ENCODE data around the gene RNF34. TPM values are rescaled to one million over a fixed set of nuclear protein-coding genes. Genes with fewer than 3 reads are reported as not detected.

The RNF34 gene
- total RNA-seq, 4 donors from 2014 or later, result 50.4 to 83.4 (median 72.9) TPM

DNA sequence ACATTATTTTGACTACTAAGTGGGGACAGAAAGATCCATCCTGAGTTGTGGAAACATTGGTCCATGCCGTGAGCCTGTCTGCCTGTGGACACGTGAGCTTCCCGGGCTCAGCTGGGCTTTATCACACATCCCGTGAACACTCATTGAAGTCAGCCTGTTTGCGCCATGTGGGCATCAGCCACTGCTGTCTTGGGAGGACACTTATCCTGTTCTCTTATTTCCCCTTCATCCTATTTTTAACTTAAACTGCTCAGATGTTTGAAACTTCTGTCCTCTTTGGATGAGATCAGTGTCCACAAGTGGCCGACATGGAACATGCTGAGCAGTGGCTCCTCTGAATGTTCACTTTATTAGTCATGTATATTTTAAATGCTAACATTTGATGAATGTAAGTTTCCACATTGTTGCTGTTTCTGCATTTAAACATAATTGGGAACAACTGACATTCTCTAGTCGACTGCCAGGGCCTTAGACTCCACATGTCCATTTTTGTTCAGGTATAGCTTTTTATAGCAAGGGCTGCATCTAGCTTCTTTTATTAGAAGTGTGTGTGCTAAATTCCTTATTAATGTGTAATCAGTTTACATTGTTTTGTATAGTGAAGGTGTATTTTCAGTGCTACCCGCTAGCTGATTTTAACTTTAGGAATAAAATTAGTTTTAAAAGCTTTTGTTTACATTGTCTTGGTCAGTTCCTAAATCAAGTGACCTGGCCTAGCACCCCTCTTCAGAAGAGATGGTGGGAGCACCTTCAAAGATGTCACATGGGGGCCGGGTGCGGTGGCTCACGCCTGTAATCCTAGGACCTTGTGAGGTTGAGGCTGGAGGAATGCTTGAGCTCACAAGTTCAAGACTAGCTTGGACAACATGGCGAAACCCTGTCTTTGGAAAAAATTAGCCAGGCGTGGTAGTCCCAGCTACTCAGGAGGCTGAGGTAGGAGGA is 24.0 kb downstream of the RNF34 start:
- no peak for DNase-seq
- H3K4me3 ChIP-seq, result no peak overlapping the region
- peaks cover 0 to 97% (median 4%) of the 10 kb centered on the region in 3 donors for H3K36me3 ChIP-seq
- TF ChIP-seq, protein P1, sequence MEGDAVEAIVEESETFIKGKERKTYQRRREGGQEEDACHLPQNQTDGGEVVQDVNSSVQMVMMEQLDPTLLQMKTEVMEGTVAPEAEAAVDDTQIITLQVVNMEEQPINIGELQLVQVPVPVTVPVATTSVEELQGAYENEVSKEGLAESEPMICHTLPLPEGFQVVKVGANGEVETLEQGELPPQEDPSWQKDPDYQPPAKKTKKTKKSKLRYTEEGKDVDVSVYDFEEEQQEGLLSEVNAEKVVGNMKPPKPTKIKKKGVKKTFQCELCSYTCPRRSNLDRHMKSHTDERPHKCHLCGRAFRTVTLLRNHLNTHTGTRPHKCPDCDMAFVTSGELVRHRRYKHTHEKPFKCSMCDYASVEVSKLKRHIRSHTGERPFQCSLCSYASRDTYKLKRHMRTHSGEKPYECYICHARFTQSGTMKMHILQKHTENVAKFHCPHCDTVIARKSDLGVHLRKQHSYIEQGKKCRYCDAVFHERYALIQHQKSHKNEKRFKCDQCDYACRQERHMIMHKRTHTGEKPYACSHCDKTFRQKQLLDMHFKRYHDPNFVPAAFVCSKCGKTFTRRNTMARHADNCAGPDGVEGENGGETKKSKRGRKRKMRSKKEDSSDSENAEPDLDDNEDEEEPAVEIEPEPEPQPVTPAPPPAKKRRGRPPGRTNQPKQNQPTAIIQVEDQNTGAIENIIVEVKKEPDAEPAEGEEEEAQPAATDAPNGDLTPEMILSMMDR (IDR thresholded peaks at IDR 0.05), result no peak
- no peak for TF ChIP-seq POLR2A (IDR thresholded peaks at IDR 0.05)
- H3K9me3 ChIP-seq, result no peaks in the 10 kb centered on the region
- no peaks in the 10 kb centered on the region for H3K27me3 ChIP-seq
- peaks cover 0 to 8% (median 0%) of the 10 kb centered on the region in 4 donors for H3K4me1 ChIP-seq
- H3K27ac ChIP-seq, result peak overlapping the region in 1 of 4 donors; percentile 62

DNA sequence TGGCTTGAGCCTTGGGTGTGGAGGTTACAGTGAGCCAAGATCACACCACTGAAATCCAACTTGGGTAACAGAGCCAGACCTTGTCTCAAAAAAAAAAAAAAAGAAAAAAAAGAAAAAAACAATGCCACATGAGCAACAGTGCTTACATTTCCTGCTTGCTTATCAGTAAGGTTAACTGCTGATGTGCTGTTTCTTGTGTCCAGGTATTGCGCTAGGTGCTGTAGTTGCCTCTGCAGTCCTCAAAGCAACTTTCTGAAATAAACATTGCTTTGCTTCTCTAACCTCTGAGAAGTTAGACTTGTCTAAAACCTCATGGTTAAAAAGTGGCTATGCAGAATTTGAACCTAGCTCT is 24.7 kb downstream of the RNF34 start:
- peaks cover 0 to 8% (median 0%) of the 10 kb centered on the region in 4 donors for H3K4me1 ChIP-seq
- H3K27ac ChIP-seq, result peak overlapping the region in 1 of 4 donors; percentile 62
- DNase-seq, result no peak
- no peak for TF ChIP-seq POLR2A (IDR thresholded peaks at IDR 0.05)
- TF ChIP-seq, protein P1 (IDR thresholded peaks at IDR 0.05), result no peak
- no peak overlapping the region for H3K4me3 ChIP-seq
- no peaks in the 10 kb centered on the region for H3K9me3 ChIP-seq
- no peaks in the 10 kb centered on the region for H3K27me3 ChIP-seq
- peaks cover 0 to 97% (median 4%) of the 10 kb centered on the region in 3 donors for H3K36me3 ChIP-seq

DNA sequence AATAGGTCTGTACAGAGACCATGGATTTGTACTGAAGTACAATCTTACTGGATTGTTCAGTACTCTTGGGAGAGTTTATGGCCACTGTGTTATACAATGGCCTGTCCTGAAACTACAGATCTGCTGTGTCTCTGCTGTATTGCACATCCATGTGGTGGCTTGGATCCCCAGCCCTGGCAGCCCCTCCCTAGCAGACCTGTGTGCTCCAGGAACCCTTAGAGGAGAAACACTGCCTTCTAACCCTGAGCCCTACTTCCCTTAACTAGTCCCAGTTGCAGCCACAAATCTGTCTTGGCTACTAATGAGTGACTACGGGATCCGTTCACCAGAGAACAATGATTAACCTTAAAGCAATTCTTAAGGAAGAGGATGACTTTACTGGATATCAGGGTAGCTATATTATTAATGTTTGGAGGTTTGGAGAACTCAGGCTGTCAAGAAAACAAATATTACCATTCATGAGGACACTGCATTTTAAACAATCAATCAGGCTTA is 27.7 kb downstream of the RNF34 start:
- H3K4me1 ChIP-seq, result peaks cover 0 to 8% (median 0%) of the 10 kb centered on the region in 4 donors
- no peak for DNase-seq
- no peak for TF ChIP-seq POLR2A (IDR thresholded peaks at IDR 0.05)
- TF ChIP-seq, protein P1 (IDR thresholded peaks at IDR 0.05), result no peak
- no peak overlapping the region for H3K4me3 ChIP-seq
- peaks cover 0 to 93% (median 4%) of the 10 kb centered on the region in 3 donors for H3K36me3 ChIP-seq
- H3K9me3 ChIP-seq, result no peaks in the 10 kb centered on the region
- H3K27ac ChIP-seq, result no peak overlapping the region
- no peaks in the 10 kb centered on the region for H3K27me3 ChIP-seq

DNA sequence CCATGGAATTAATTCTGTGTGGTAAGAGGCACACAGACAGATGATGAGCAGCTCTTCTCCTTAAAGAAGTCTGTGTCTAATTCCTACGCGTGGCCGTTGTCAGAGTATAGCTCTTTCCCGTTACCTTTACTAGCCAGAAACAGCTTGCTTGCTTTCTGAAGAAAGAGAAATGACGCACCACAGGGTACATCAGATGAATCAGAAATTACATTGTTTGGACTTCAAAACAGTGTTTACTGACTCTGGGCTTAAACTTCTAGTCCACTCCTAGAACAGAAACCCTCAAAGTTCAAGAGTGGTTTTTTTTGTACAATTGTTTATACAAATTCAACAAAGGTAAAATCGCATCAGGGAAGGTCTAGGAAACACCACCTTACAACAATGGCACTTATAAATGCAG is 29.0 kb downstream of the RNF34 start:
- Histone ChIP-seq H3K27ac (no peak overlapping the region), H3K9me3 (no peaks in the 10 kb centered on the region), H3K27me3 (no peaks in the 10 kb centered on the region), H3K4me1 (peaks cover 0 to 8% (median 0%) of the 10 kb centered on the region in 4 donors), H3K36me3 (peaks cover 0 to 90% (median 2%) of the 10 kb centered on the region in 3 donors), H3K4me3 (no peak overlapping the region)
- no peak for TF ChIP-seq POLR2A (IDR thresholded peaks at IDR 0.05)
- TF ChIP-seq, protein P1 (IDR thresholded peaks at IDR 0.05), result no peak
- DNase-seq, result no peak

DNA sequence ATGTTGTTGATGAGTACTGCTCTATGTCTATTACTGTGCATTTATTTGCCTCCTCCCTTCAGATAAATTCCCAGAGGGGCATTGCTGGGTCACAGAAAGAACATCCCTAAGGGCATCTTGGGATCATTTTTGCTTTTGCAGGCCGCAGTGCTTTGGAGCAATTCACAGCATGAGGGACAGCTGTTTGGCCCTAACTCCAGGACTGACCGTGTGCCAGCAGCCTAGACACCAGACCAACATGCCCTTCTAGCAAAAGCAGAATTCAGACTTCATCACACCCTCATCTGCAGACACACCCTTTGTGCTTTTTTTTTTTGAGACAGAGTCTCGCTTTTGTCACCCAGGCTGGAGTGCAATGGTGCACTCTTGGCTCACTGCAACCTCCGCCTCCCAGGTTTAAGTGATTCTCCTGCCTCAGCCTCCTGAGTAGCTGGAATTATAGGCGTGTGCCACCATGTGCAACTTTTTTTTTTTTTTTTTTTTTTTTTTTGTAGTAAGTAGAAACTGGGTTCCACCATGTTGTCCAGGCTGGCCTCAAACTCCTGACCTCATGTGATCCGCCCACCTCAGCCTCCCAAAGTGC is 31.0 kb downstream of the RNF34 start:
- peaks cover 0 to 84% (median 0%) of the 10 kb centered on the region in 3 donors for H3K36me3 ChIP-seq
- no peak overlapping the region for H3K27ac ChIP-seq
- no peak for TF ChIP-seq POLR2A (IDR thresholded peaks at IDR 0.05)
- TF ChIP-seq, protein P1 (IDR thresholded peaks at IDR 0.05), result no peak

More for the DNA sequence above, 31.0 kb downstream of the RNF34 start:
- Histone ChIP-seq H3K4me1 (no peaks in the 10 kb centered on the region), H3K27me3 (no peaks in the 10 kb centered on the region), H3K4me3 (no peak overlapping the region), H3K9me3 (no peaks in the 10 kb centered on the region)
- no peak for DNase-seq

All from Peyer's patch (tissue), 4 donors.